ENCODE measurements around the gene KCNA10.

GRCh38 chr1:110494036-110494435 lies 24.9 kb downstream of the KCNA10 start:
- TF ChIP-seq POLR2A (IDR thresholded peaks at IDR 0.05; ENCODE audit: borderline replicate concordance, extremely low read depth, insufficient read depth, insufficient read length) (no peak), EZH2phosphoT487 (IDR thresholded peaks at IDR 0.05; ENCODE audit: borderline replicate concordance) (no peak), CTCF (IDR thresholded peaks at IDR 0.05 in 2 of 3, conservative IDR thresholded peaks at IDR 0.05 in 1 of 3; ENCODE audit: borderline replicate concordance in 1 of 3, insufficient read depth in 1 of 3, low read depth in 2 of 3, low read length in 2 of 3) (no peak), FOSL1 (IDR thresholded peaks at IDR 0.05; ENCODE audit: low read depth) (no peak), SIN3A (IDR thresholded peaks at IDR 0.05; ENCODE audit: low read depth) (no peak), EGR1 (IDR thresholded peaks at IDR 0.05; ENCODE audit: low read depth) (no peak), RAD21 (IDR thresholded peaks at IDR 0.05; ENCODE audit: low read depth) (no peak), ATF3 (IDR thresholded peaks at IDR 0.05) (no peak), MAX (IDR thresholded peaks at IDR 0.05) (no peak), POLR2AphosphoS5 (IDR thresholded peaks at IDR 0.05; ENCODE audit: low read depth, low read length) (no peak), SP1 (IDR thresholded peaks at IDR 0.05; ENCODE audit: low read depth) (no peak), EZH2 (IDR thresholded peaks at IDR 0.05) (no peak), JUND (IDR thresholded peaks at IDR 0.05) (no peak), SRF (IDR thresholded peaks at IDR 0.05; ENCODE audit: low read depth) (no peak)
